NCI-H526 (cell line): Measurements from ENCODE around the gene CD6.
"Not testable (repeated sequence)": the region's sequence is repeated elsewhere in the genome, so short reads cannot be mapped to it uniquely, and the experiment has no call there.

Experiments
- DNase-seq, 2 experiments: peaks; one replicate each; lab custom pipeline; 2025; lab: John Stamatoyannopoulos, UW

The CD6 gene

DNA sequence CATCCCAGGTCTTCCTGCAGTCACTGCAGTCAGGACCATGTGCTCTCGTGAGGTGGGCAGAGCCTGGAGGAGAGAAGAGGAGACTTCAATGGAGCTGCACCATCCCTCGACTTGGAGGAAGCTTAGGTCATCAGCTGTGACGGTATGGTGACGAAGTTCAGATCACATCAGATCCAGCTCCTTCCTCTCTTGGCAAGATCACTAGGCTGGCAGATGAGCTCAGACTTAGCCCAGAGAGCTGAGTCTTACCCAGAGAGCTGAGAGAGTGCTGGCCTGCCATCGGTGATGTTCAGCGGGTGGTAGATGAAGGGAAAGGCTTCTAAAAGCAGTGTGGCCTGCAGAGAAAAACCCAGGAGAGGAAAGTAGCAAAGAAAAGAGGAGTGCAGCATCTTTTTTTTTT, 17.7 kb upstream of the CD6 start:
- DNase-seq, result no peak

DNA sequence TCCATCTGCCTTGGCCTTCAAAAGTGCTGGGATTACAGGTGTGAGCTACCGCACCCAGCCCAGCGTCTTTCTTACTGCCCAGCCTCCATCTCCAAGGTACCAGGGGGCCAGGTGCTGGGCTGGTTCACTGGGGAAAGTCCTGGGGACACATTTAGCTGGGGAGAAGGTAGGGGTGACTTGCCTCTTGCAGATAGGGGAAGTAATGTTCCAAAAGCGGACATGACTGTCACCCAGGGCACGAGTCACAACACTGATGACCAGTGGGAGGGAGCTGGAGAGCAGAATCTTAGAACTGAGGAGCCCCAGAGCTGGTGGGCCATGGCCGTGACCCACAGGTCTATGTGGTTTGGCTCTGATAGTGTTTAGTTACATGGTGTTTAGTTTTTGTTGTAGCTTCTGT, 17.1 kb upstream of the CD6 start:
- no peak for DNase-seq

DNA sequence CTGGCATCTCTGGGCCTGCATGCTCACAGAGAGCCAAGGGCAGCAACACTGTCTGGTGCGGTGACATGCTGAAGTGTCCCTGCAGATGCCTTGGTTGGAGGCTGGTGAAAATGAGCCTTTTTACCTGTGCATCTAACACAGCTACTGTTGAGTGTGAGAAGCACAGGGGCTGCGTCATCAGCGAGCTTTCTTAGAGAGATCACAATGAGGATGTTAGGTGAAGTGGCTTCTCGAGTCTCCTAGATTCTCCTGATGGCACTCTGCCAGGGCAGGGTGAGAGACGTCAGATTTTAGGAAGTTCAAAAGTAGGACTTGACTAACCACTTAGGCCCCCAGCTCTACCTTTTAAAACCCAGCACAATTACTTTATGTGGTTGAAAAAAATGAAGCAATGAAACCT, 15.9 kb upstream of the CD6 start:
- no peak for DNase-seq

DNA sequence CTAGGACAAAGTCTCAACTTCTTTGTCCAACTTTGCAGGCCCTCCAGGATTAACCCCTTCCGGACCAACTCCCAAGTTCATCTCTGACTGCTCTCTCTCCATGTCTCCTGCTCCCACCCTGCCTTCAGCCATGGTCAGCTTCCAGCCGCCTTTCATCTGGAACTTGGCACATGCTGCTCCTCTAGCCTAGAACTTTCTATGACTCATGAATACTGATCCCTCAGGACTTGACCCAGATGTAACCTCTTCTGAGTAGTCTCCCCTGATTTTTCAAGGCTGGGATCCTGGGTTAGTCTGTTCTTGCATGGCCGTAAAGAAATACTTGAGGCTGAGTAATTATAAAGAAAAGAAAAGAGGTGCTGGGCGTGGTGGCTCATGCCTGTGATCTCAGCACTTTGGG, 14.3 kb upstream of the CD6 start:
- DNase-seq, result no peak

DNA sequence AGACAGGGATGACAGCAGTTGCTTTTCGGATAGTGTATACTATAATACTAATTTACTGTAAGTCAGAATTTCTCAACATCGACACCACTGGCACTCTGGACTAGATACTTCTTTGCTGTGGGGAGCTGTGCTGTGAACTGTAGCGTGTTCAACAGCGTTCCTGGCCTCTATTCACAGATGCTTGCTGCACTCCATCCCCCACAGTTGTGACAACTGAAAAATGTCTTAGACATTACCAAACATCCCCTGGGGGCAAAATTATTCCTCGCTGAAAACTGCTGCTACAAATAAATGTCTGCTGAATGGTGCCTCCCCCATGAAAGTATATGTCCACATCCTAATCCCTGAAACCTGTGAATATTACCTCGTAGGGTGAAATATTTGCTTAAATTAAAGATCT, 12.0 kb upstream of the CD6 start:
- DNase-seq, result no peak

DNA sequence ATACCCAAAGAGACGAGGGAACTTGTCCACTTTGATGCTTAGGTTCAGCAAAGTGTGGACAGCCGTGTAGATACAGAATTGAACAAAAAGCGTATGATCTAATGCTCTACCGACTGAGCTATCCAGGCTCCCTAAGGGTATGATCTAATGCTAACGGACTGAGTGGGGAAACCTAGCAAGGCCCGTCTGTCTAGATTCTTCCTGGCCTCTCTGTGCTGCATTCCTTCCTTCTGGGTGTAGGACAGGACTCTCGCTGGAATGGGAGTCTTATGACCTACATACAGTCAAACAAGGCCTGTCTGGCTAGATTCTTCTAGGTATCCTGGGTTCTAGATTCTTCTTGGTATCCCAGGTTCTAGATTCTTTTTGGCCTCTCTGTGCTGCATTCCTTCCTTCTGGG, 11.1 kb upstream of the CD6 start:
- no peak for DNase-seq

DNA sequence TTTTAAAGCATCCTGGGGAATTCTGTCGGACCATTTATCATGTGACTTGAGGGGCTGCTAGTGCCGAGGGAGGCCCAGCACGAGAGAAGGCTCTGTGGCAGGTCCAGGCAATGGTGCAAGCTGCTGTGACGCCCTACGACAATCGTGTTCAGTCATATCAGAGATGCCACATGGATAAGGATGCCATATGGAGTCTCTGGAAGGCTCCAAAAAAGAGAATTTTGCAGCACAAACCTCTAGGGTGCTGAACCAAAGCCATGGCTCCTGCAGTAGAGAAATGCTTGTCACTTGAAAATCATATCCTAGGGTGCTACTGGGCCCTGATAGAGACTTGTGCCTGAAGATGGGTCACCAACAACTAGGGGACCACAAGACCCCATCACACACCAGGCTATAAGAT, 6.7 kb upstream of the CD6 start:
- no peak for DNase-seq

DNA sequence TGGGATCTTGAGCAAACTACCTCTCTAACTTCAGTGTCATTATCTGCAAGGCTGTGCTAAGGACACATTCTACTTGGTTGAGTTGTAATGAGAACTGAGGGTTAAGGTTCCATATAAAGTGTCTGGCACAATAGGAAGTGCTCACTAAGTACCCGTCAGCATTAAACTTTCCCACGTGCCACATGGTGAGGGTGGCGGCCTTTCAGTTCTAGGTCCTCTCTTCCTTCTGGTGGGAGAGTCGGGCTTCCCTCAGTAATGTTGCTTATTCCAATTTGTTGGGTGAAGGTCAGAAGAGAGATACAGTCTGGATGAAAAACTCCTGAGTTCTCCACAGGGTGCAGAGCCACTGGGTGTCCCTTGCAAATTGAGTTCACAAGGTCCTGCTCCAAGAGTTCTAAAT, 4.6 kb upstream of the CD6 start:
- no peak for DNase-seq

DNA sequence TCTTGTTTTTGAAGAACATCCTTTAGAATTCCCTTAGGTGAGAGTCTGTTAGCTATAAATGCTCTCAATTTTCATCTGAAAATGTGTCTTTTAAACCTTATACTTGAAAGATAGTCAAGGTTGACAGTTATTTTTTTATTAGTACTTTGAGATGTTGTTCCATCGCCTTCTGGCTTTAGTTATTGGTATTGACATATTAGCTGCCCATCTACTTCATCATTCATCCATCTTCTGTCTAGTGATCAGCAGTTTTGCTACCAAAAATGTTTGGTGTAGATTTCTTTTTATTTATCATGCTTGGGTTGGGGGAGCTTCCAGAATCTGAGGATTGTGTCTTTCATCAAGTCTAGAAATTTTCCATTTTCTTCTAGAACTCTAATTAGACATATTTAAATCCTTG, 3.3 kb upstream of the CD6 start:
- no peak for DNase-seq

DNA sequence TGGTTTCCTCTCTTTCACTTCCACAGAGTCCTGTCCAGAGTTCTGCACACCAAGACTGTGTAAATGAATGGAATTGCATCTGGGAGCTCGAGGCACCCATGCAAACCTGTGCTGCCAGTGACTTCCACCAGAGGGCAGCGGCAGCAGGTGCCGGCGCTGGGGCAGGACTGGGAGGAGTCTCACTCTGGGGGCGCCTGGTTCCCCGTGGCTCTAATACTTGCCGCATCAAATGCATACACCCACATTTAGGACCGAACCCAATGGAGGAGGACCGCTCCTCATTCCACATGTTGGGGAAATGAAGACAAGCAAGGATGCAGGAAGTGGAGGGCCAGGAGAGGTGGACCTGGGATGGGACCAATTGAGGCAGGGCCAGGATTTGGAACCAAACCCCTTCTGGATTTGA, 1.1 kb upstream of the CD6 start:
- DNase-seq, result peak in 1 of 2 experiments; percentile 66

DNA sequence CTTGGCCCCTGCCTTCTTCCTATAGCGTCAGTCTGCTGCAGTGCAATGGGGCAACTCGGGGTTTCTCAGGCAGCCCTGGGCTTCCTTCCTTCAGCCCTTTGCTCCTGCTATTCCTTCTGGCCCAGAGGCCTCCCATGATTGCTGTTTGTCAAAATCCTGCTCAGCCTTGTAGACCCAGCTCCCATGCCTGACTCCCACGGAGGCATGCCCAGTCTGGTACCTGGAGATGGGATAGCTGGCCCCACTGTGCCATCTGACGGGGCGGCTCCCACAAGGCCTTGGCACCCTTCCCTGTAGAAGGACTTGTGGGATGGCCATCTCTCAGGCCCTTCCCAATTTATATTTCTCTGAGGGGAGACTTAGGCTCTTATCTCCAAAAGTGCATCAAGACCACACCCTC, 590 bp upstream of the CD6 start:
- DNase-seq, result no peak

DNA sequence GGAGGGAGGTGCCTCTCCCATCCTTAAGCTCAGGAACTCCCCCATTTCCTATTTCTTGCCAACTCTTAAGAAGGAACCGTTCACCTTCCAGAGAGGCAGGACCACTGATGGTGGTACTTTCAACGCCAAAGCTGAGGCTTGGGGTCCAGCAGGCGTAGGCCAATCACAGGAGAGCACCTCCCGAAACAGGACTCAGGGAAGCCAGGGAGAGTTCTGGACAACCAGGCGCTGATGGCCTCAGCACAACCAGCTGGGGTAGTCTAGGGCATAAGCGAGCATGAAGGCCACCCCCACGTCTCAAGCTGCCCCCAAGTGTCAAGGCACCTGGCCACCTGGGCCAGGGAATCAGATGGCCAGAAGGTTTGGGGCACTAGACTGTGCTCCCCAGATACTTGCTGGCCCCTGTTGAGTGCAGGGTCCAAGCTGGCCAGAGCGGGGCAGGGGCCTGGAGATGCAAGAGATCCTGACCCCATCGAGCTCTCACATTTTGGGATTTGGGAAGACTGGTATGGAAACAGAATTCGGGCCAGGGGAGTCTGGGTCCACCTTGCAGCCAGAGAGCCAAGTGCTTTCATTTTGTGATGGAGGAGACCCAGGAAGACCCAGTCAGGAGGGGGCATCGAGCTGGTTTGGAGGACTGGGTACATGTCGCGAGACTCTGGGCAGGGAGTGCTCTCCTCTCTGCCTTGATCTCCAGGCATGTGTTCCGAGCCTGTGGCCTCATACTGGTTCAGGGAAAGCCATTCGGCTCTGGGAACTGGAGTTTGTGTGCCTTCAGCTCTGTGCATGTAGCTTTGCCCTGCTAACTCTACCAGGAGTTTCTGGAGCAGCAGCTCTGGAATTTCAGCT, 926 bp downstream of the CD6 start:
- DNase-seq, result no peak

DNA sequence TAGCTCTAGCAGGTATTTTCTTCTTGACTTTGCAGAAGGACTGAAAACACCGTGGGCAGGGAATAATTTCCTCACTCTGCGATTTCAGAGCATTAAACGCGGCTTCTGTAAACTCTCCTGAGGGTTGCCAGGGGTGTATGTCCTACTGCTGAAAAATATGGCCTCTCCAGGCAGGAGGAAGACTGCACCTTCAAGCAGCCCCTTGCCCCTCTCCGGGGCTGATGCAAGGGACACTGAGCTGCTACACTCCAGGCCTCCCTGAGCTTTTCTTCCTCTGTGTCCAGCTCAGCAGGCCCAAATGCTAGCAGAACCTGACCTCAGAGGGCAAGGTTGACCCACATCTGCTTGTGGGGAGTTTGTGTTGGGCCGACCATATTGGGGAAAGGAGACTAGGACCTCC, 2.2 kb downstream of the CD6 start:
- no peak for DNase-seq

DNA sequence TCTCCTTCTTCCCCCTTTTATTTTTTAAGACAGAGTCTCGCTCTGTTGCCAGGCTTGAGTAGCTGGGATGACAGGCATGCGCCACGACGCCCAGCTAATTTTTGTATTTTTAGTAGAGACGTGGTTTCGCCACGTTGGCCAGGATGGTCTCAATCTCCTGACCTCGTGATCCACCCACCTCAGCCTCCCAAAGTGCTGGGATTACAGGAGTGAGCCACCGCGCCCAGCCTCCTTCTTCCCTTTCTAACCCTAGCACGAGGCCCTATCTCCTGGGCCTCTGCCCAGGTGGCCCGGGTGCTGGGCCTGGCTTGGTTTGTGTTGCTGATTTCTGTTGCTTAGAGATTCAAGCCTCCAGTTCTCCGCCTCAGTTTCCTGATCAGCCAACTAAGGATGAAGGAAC, 2.8 kb downstream of the CD6 start:
- not testable (repeated sequence) for DNase-seq

DNA sequence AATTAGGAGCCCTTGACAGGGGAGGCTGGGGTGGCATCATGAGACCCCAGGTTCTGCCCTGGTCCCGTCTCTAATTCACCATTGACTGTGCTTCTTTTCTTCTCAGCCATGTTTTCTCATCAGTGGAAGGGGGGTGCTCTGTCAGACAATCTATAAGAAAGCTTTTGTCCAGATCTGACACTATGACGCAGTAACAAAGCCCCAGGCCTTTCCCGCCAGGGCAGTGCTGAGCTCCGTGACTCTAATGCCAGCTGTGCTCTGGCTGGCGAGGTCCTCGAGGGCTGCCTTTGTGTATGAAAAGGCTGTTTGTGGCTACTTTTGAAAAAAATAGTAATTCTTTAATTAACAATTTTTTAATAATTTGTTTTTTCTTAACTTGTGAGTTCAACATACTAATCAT, 3.2 kb downstream of the CD6 start:
- no peak for DNase-seq

DNA sequence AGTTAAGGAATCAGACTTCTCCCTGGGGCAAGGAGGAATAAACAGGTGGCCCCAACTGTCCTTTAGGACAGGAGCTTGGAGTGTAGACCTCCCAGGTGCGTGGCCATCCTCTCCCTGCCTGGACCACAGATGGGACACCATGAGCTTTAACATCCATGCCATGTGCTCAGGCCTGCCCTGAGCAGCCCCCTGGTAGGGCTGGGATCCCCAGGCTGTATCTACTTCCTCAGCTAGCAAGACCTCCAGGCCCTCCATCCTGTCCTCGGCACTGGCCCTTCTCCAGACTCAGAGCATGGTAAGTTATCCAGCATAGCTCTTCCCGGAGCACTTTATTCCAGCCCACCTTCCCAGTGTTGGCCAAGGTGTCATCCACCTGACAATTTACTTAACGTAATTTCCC, 5.7 kb downstream of the CD6 start:
- no peak for DNase-seq

DNA sequence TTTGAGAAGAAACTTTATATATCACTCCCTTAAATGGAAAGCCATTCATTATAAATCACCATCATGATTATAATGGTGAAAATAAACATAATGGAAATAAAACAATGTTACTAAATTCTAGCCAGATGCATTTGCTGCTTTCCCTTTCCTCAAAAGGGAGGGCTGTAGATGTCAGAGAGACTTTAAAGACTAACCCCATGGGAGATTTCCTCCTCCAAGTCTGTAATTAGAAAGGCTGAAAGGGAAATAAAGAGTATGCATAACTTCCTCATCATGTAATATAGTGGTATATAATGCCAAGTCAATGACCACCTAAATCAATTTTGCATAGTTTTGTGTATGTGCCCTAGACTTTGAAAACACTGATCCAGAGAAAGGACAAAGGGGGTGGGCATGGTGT, 6.4 kb downstream of the CD6 start:
- DNase-seq, result no peak

DNA sequence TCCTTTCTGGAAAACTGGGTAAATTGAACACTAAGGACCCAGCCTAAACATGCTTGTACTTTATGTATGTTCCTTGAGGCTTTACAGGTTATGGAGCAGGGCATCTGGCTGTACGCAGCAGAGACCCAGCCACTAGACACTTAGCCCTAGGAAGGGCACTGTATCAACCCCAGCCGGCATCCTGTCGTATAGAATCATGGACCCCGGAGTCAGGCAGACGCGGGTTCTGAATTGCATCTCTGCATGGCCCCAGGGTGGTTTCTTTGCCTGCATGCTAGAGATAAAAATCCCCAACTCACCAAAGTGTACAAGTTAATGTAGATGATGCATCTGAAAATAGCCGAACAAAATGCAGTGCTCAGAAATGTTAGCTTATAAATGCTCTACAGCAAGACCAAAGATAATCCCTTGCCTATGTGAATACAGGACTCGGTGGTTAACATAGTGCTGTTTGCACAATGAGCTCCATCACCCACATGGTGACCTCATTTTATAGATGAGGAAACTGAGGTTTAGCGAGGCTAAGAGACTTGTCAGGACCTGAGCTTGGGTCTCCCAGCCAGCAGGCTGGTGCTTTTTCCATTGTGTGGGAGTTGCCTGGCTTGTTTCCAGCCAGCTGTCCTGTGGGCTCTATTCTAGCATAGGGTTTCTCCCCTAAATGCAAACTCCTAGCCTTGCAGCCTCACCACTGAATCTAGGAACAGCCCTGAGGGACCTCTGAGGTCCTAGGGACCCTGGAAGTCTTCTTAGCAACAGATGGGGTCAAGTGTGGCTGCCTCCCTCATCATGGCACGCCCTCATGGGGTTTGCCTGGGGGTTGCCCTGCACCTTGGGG, 7.3 kb downstream of the CD6 start:
- DNase-seq, result no peak

DNA sequence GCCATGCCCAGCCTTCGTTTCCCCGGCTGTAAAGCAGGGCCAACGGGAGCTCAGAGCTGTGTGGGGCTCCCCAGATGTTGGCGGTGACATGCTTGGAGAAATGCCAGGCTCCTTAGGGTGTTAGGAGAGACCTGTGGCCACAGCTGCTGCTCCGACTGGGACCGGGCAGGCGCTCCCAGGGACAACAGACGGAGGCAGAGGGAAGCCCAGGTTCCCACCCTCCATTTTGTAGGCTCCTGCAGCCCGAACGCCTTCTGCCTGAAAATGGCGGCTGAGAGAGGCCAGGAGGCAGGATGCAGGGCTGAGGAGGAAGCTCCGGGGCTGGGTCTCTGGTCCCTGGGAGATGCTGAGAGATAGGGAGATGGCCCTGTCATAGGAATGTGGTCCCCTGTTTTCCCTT, 10.0 kb downstream of the CD6 start:
- DNase-seq, result no peak

DNA sequence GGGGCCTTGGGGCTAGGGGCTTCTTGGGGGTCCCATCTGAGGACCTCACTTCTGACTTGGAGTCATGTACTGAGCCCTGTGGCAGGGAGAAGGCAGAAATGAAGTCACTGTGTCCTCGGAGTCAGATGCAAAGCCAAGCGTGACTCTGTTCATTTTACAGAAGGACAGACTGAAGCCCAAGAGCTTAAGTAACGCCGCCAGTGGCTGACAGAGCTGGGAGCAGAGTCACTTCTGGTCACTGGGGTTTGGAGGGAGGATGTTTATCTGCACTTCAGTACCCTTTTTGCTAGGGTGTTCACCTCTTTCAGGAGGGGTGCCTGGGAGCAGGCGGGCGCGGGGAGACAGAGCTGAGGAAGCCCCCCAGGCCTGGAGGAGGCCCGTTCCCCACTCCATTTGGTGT, 10.7 kb downstream of the CD6 start:
- DNase-seq, result no peak

DNA sequence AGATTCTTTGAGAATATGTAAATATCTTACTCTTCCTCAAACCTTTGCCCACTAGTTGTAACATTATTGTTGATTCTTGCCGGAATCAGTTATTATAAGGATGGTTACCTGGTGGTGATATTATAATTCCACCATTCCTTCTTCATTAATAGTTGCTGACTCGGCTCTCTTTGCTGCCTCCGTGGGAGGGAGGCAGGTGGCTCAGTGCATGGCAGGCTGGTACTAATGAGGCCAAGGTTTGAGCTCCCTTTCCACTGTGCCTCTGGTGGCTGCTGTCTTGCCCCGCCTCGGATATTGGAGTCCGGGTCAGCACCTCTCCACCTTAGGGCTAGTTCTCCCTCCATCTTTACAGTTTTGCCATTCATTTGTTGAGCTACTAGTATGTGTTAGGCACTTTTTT, 12.7 kb downstream of the CD6 start:
- DNase-seq, result no peak

DNA sequence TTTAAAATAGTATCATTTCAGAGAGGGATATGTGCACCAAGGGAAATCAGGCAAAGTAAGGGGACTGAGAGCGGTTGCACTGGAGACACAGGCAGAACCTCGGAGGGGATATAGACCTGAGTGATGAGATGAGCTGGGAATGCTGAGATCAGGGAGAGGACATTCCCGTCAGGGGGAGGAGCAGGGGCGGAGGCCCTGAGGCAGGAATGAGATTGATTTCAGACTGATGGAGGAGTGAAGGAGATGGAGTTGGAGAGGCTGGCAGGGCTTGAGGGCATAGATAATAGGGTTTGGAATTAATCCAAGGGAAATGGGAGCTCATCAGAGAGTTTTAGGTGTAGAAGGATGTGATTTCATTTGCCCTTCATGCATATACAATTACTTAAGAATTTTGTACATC, 13.2 kb downstream of the CD6 start:
- DNase-seq, result no peak

DNA sequence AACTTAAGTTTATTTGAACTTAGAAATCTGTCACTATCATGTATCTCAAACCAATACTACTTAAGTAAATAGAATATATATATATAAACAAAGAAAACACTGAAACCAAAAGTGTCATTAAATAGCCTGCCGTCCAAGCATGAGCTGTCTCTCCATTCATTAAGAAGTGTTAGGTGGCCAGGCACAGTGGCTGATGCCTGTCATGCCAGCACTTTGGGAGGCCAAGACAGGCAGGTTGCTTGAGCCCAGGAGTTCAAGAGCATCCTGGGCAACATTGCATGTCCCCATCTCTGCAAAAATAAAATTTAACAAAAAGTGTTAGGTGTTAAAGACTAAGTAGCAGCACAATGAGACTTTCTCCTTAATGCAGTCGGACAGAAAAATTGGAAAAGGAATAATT, 14.0 kb downstream of the CD6 start:
- DNase-seq, result no peak
